Duodenal mucosa (tissue), 2 donors: Measurements from ENCODE around the gene COPG1.
A peak's percentile ranks its signal among the peaks of the same experiment; 100 is the strongest.
"Not testable (repeated sequence)": the region's sequence is repeated elsewhere in the genome, so short reads cannot be mapped to it uniquely, and the experiment has no call there.

Experiments used
- H3K27ac ChIP-seq: one replicate; pipeline ENCODE4 v1.7.0; 2013; ENCODE audit warnings: low read depth, low read length
- H3K27me3 ChIP-seq, 2 donors: one replicate each; pipeline ENCODE4 v1.7.0; 2013; ENCODE audit warnings: low read length in 2 of 2, control low read depth in 1 of 2; ENCODE audit not compliant: insufficient read depth in 2 of 2, control insufficient read depth in 1 of 2
- H3K36me3 ChIP-seq, 2 donors: one replicate each; pipeline ENCODE4 v1.7.0; 2013; ENCODE audit warnings: low read length in 2 of 2, control low read depth in 1 of 2; ENCODE audit not compliant: insufficient read depth in 2 of 2, control insufficient read depth in 1 of 2
- H3K4me1 ChIP-seq, 2 donors: one replicate each; pipeline ENCODE4 v1.7.0; 2013; ENCODE audit warnings: low read length in 2 of 2, control low read depth in 1 of 2; ENCODE audit not compliant: insufficient read depth in 2 of 2, control insufficient read depth in 1 of 2
- H3K4me3 ChIP-seq, 2 donors: one replicate each; pipeline ENCODE4 v1.7.0; 2013; ENCODE audit warnings: low read length in 2 of 2, low read depth in 1 of 2
- H3K9ac ChIP-seq, 2 donors: one replicate each; pipeline ENCODE4 v1.7.0; 2013; ENCODE audit warnings: low read length in 2 of 2, low read depth in 1 of 2
- H3K9me3 ChIP-seq, 2 donors: one replicate each; pipeline ENCODE4 v1.7.0; 2013; ENCODE audit warnings: low read length in 2 of 2, control low read depth in 1 of 2; ENCODE audit not compliant: control insufficient read depth in 1 of 2

Gene COPG1

GRCh38 chr3:129239991-129240390 is 9.4 kb upstream of the COPG1 start:
- H3K9ac ChIP-seq = no peak overlapping the region
- H3K4me1 ChIP-seq = peaks cover 0 to 8% of the 10 kb centered on the region in 2 donors
- H3K4me3 ChIP-seq = no peak overlapping the region
- H3K27me3 ChIP-seq = no peaks in the 10 kb centered on the region
- no peak overlapping the region for H3K27ac ChIP-seq
- H3K9me3 ChIP-seq = no peaks in the 10 kb centered on the region
- H3K36me3 ChIP-seq = no peaks in the 10 kb centered on the region

GRCh38 chr3:129240436-129240835 is 9.0 kb upstream of the COPG1 start:
- no peak overlapping the region for H3K4me3 ChIP-seq
- no peak overlapping the region for H3K9ac ChIP-seq
- no peaks in the 10 kb centered on the region for H3K36me3 ChIP-seq
- H3K27me3 ChIP-seq = no peaks in the 10 kb centered on the region
- H3K9me3 ChIP-seq = no peaks in the 10 kb centered on the region
- peaks cover 0 to 10% of the 10 kb centered on the region in 2 donors for H3K4me1 ChIP-seq
- H3K27ac ChIP-seq = no peak overlapping the region

GRCh38 chr3:129245141-129245540 is 4.3 kb upstream of the COPG1 start:
- peaks cover 9 to 19% of the 10 kb centered on the region in 2 donors for H3K4me1 ChIP-seq
- peak overlapping the region in 1 of 2 donors; percentile 52 for H3K9ac ChIP-seq
- H3K4me3 ChIP-seq = no peak overlapping the region
- no peaks in the 10 kb centered on the region for H3K36me3 ChIP-seq
- no peaks in the 10 kb centered on the region for H3K9me3 ChIP-seq
- H3K27me3 ChIP-seq = no peaks in the 10 kb centered on the region
- H3K27ac ChIP-seq = no peak overlapping the region

GRCh38 chr3:129245641-129246306 is 3.6 kb upstream of the COPG1 start:
- H3K27me3 ChIP-seq, H3K9me3 ChIP-seq, H3K27ac ChIP-seq, H3K36me3 ChIP-seq: not testable (repeated sequence)
- H3K4me1 ChIP-seq = peaks cover 14 to 23% of the 10 kb centered on the region in 2 donors
- peak overlapping the region in 1 of 2 donors; percentile 12 for H3K4me3 ChIP-seq
- peak overlapping the region in 1 of 2 donors; percentile 52 for H3K9ac ChIP-seq

- Histone ChIP-seq H3K36me3 (peaks cover 0 to under 1% of the 10 kb centered on the region in 2 donors), H3K9me3 (no peaks in the 10 kb centered on the region), H3K27me3 (no peaks in the 10 kb centered on the region), H3K27ac (no peak overlapping the region), H3K4me1 (peaks cover 14 to 23% of the 10 kb centered on the region in 2 donors), H3K4me3 (no peak overlapping the region), H3K9ac (no peak overlapping the region)
Measured at GRCh38 chr3:129246636-129247035, 2.8 kb upstream of the COPG1 start.

GRCh38 chr3:129248286-129248979 is 973 bp upstream of the COPG1 start:
- Histone ChIP-seq H3K4me1 (peaks cover 14 to 23% of the 10 kb centered on the region in 2 donors), H3K4me3 (peak overlapping the region; percentile 97 to 98), H3K36me3 (peaks cover 17 to 18% of the 10 kb centered on the region in 2 donors), H3K27me3 (no peaks in the 10 kb centered on the region), H3K9ac (peak overlapping the region; percentile 91 to 98), H3K9me3 (no peaks in the 10 kb centered on the region), H3K27ac (no peak overlapping the region)

- Histone ChIP-seq H3K4me1 (peaks cover 14 to 16% of the 10 kb centered on the region in 2 donors), H3K27me3 (no peaks in the 10 kb centered on the region), H3K9ac (no peak overlapping the region)
Measured at GRCh38 chr3:129252748-129253147, 3.3 kb downstream of the COPG1 start.

GRCh38 chr3:129254536-129255230 is 5.3 kb downstream of the COPG1 start:
- H3K27ac ChIP-seq = no peak overlapping the region
- H3K9me3 ChIP-seq = no peaks in the 10 kb centered on the region
- H3K9ac ChIP-seq = no peak overlapping the region
- no peaks in the 10 kb centered on the region for H3K27me3 ChIP-seq
- H3K4me3 ChIP-seq = no peak overlapping the region
- H3K4me1 ChIP-seq = peaks cover 8% of the 10 kb centered on the region in 2 donors
- H3K36me3 ChIP-seq = peaks cover 55 to 74% of the 10 kb centered on the region in 2 donors

More at GRCh38 chr3:129252748-129253147, 3.3 kb downstream of the COPG1 start:
- Histone ChIP-seq H3K27ac (no peak overlapping the region), H3K9me3 (no peaks in the 10 kb centered on the region), H3K4me3 (no peak overlapping the region), H3K36me3 (peaks cover 47 to 58% of the 10 kb centered on the region in 2 donors)

GRCh38 chr3:129256270-129256669 is 6.9 kb downstream of the COPG1 start:
- Histone ChIP-seq H3K9me3 (no peaks in the 10 kb centered on the region), H3K36me3 (peaks cover 71 to 90% of the 10 kb centered on the region in 2 donors), H3K27ac (no peak overlapping the region), H3K4me1 (peaks cover 5 to 6% of the 10 kb centered on the region in 2 donors), H3K4me3 (no peak overlapping the region), H3K9ac (no peak overlapping the region), H3K27me3 (no peaks in the 10 kb centered on the region)

- H3K9me3 ChIP-seq = no peaks in the 10 kb centered on the region
- H3K27ac ChIP-seq = no peak overlapping the region
- H3K4me1 ChIP-seq = peaks cover 5 to 6% of the 10 kb centered on the region in 2 donors
- H3K4me3 ChIP-seq = no peak overlapping the region
- H3K9ac ChIP-seq = no peak overlapping the region
- H3K36me3 ChIP-seq = peaks cover 68 to 93% of the 10 kb centered on the region in 2 donors
- no peaks in the 10 kb centered on the region for H3K27me3 ChIP-seq
Measured at GRCh38 chr3:129257609-129258008, 8.2 kb downstream of the COPG1 start.
